HG02884 (cell line): ENCODE data around the gene WWOX.

ENCODE experiments used
- ATAC-seq: cut with Tn5 transposase; IDR thresholded peaks from one replicate; pipeline ENCODE4 v1.9.1; 2021; ENCODE audit warnings: mild to moderate bottlenecking, moderate library complexity; ENCODE audit not compliant: unreplicated experiment

WWOX gene

DNA sequence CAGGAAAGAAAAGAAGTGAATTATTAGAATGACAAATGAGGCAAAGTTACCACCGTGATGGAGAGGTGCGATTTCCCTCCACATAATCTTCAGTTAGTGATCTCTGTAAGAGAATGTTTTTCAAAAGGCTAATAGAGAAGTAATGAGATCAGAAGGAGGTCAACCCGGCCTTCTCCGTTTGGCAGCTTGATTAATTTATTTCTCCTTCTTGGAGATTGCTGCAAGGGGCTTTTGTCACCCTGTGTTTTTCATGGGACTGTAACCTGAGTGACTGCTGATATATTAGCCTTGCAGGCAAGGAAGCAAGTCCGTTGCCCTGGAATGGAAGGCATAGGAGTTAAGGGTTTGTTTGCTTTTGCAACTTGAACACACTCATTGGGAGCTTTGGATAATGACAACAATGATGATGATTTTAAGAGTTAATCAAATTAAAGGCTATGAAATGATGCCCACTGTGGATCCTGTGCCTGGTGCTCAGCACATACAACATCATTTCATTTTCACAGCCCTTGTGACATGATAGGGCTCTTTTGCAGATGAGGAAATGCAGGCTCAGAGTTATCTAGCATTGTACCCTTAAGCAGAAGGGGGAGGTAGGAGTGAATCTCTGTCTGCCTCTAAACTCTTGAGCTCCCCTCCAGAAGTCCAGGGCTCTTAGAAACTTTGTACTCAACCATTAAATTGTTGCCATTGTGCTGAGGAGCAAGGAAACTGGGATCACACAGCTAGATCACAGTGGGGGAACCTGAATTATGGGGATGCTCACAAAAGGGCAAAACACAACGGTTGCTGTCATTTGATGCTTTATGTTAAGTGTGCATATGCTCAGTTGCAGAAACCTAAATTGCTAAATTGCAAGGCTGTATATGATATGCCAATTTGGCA lies 226.3 kb downstream of the WWOX start:
- no peak for ATAC-seq

DNA sequence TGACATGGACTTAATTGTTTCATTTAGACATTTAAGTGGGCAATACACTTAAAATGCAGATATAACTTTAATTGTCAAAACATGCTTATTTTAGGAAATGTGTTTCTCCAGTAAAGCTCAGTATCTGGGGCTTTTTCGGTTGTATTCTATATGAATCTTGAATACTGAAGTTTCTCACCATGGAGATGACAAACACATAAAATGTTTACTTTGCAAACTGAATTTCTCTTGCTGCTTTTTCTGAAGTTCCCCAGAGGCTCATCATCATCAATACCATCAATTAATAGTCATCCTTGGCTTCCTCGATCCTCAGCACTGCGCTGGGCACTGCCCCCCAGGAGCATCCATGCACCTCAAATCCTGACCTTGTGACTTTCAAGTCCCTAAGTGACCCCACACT lies 227.3 kb downstream of the WWOX start:
- no peak for ATAC-seq

DNA sequence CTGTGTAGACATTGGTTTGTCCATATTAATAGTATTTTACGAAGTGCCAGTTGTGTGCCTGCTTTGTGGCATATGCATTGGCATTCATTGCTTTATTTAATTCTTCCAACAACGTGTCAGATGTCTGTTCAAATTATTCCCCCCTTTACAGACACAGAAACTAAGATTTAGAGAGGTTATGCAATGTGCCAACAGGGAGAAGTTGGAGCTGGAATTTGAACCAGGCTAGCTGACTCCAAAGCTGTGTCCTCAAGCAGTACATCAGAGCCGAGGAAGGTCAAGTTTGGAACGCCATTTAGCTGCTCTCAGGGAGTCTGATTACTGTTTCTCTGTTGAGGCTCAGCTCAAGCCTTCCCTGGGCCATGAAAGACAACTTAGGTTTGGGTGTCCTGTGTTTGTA lies 232.3 kb downstream of the WWOX start:
- no peak for ATAC-seq

DNA sequence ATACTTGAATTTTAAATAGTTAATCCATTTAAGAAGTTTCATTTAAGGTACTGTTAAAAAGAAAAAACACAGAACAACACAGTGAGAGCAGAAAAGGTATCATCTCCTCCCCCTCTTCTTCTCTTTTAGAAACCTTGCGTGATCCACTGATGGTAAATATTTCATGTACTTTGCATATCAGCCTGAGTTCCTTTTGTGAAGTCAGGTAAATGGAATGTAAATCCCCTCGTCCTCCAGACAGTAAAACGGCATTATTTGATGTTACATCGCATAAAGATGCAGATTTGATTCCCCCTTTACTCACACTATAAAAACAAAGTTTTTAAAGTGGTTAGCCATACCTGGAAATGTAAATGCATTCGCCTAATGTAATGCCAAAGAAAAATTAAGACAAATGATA lies 234.4 kb downstream of the WWOX start:
- ATAC-seq: no peak

DNA sequence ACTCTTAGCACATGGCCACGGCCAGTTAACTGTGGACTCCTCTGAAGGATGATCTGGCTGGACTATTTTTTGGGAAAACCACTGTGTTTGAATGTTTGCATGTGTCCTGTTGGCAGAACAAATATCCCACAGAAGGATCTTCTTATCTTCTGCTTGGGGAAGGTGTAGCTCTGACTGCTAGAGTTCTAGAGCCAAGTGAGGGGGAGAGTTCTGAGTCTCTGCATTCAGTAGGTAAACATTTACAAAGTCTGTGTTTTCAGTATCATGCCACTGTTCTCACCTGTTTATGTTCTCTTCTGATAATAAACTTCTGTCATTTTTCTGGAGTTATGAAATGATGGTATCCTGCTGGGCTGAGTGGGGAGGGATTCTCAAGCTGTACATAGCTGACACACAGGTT lies 241.1 kb downstream of the WWOX start:
- no peak for ATAC-seq

DNA sequence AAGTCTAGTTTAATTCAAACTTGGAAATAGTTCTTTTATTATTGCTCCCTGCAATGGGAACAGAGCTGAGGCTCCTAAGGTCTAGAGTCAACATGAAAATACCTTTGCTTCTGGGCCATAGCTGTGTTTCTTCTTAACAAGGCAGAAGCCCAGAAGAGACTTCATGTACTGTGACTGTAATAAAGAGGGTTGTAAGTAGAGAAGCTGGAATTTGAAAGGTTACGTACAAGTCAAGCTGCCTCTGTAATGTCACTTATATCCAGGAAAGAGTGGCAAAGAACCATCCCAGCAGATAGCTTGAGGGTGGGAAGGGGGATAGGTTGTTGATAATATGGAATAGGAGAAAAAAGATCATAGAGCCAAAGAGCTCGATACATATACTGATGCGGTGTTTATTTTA lies 248.6 kb downstream of the WWOX start:
- no peak for ATAC-seq

DNA sequence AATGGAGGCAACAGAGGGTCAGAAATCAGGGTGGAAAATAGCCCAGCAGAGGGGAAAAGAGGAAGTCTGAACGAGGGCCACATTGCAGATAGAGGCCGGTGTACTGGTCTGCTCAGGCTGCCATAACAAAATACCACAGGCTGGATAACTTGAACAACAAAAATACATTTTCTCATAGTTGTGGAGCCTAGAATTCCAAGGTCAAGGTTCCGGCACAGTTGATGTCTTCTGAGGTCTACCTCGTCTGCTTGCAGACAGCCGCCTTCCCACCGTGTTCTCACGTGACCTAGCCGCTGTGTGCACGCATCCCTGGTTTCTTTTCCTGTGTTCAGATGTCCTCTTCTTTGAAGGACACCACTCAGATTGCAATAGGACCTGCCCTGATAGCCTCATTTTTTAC lies 249.4 kb downstream of the WWOX start:
- ATAC-seq: no peak

DNA sequence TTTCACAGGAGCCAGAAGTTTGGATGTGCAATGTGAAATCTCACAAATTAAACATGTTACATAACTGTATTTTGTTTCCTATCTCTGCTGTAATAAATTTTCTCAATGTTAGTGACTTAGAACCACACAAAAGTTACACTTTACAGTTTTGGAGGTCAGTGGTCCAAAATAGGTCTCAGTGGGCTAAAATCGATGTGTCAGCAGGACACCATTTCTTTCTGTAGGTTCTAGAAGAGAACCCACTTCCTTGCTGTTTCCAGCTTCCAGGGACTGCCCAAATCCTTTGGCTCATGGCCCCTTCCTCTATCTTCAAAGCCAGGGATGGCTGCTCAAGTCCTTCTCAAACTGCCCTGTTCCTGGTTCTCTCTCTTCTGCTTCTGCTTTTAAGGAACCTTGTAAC lies 252.7 kb downstream of the WWOX start:
- ATAC-seq: no peak

DNA sequence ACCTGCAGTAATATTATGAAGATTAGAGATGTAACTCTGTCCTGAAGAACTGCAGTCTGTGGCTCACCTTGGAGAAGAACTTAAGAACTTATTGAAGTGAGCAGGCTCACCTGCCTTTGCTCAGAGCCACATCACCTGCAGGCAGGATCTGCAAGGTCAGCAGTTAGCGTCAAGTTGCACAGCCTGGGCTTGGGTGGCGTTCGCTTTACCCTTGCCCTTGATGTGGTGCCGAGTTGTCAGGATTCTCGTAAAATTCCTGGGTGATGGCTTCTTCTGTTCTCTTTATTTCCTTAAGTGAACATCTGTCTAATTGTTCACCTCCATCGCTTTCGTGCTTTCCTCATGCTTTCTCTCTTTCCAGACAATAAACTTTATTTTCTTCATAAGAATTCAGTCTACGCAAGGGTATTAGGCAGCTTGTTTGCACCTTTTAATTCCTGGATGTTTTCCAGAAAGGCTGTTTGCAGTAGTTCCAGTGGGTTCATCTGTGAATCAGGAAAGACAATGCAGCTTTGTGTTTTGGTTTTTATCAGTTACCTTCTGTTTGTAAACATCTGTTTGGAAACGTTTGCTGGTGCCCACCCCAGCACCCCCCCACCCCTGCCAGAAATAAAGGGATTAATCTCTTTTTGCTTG lies 254.3 kb downstream of the WWOX start:
- no peak for ATAC-seq

DNA sequence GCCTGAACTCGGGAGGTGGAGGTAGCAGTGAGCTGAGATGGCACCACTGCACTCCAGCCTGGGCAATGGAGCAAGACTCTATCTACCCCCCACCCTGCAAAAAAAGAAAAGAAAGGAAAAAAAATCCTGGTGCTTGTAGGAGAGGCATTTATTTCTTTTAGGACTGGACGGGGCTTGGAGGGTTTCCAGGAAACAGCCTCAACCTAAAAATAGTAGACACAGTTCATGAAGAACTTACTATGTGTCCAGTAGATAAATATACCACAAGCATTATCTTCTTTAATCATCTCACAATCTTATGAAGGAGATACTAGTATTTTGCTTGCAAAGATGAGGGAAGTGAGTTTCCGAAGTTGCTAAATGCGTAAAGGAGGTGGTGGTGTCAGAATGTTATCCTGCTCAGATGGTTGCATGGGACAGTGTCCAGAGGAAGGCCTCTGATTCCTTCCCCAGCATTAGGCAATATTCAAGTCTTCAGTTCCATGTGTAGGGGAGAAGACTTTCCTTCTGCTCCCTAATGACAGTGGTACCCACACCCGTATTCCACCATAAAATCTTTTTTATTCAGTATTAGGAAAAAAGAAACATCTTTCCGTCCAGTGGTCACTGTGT lies 263.2 kb downstream of the WWOX start:
- no peak for ATAC-seq

DNA sequence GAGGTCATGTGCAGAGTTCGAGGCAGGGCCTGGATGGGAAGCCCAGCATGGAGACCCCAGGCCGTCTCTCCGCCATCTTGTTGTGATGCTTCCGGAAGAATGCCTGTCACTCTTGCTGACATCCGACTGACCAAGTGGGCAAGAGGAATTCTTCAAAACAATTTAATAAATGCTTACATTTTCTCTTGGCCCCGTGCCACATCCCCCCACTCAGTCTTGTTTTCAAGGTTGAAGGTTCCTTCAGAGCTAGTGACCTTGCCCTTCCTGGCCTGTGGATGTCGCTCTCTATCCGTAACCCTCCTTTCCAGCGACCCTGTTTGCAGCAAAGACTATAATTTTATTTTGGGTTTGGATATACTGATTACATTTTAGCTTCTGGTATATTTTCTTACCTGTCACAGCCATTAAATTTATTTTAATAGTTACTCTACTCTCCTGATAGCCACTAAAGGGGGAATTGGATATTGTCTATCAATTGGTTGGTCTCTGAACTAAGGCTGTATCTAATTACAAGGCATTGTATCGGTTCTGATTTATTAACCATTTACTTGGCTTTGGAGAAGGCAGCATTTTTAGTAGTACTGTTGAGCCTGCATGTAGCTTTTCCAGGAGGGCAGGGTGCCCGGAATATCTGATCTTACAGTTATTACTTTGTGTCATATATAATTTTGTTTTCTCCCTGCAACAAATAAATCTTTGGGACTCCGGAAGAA lies 264.5 kb downstream of the WWOX start:
- no peak for ATAC-seq

DNA sequence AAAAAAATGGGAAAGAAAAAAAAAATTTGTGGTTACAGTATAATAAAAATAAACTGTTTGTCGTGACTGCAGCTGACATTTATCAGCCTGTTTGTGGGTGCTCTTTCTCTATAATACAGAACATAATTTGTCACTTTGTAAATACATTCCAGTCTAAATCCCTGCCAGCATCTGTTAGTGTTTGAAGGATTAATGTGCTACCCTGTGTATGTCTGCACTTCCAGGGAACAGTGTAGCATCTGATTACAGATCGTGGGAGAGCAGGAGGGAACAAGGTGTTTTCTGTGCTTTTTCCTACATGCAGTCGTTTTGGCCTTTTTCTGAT lies 265.1 kb downstream of the WWOX start:
- ATAC-seq: no peak

DNA sequence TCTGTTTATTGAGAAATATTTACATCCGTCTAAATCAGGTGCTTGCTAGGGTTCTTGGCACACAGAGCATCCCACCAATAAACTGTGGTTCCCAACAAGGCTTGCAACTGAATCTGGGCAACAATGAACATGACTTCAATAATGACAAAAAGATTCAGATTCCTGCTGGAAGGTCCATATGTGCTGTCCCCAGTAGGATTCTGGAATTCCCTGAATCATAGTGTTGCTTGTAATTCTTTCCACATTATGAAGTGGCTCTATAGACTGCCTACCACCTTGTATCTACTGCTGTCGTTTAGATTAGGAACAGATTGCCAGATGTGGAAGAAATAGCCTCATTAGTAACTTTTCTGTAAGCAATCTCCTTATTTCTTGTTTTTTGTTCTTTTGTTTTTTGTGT lies 265.9 kb downstream of the WWOX start:
- no peak for ATAC-seq

DNA sequence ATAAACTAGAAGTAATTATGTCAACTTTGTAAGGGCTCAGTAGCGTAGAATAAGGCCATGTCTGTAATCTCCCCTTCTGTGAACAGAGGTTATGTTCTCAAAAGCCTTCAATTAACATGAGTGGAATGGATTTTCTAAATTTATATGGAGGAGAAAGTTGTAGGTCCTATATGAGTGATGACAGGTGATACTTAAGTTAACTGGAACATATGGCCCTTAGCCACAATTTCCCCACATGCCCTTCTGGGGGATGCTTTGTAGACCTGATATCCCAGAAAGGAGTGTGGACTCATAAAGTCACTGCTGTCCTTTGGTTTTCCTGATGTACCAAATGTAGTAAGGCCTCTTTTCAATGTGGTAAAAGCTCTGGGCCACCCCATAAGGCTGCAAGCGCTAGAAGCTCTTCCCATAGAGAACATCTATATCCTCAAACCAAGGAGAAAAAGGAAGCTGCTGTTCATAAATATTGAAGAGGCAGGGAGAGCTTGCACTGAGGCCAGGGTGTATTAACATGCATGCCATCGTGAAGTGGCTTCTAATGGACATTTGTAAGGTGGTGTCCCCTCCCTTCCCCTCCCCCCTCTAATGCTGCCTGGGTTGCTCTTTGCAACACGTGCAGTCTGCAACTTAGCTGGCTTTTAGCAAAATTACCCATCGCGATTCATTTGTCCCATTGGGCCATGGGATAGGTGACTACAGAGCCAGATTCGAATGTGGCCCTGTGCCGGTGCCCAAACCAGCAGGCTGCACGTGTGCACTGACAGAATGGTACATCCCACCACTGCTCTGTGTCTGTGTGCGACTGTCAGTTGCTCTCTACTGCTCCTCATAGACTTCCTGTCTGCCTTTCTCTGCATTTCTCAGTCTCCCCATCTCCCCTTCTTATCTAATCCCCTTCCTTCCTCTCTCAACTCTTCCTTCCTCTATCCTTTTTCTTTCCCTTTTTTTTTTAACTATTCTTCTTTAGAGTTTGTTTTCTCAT lies 269.0 kb downstream of the WWOX start:
- no peak for ATAC-seq

DNA sequence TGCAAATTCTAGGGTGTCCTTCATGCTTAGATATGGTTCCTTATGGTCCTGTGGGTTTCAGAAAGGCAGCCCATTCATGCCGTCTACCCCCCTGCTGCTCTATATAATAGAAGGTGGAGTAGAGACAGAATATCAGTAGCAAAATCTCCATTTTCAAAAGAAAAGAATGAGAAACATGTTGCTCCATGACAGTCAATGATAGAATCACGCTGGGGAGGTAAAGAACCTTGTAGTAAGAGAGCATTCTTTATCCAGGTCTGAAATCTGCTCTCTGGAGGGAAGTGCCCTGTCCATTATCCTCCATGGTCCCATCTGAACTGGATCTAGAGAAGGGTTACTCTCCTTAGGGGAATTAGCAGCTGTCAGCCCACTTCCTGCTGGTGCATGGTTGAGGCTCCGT lies 272.8 kb downstream of the WWOX start:
- ATAC-seq: no peak

DNA sequence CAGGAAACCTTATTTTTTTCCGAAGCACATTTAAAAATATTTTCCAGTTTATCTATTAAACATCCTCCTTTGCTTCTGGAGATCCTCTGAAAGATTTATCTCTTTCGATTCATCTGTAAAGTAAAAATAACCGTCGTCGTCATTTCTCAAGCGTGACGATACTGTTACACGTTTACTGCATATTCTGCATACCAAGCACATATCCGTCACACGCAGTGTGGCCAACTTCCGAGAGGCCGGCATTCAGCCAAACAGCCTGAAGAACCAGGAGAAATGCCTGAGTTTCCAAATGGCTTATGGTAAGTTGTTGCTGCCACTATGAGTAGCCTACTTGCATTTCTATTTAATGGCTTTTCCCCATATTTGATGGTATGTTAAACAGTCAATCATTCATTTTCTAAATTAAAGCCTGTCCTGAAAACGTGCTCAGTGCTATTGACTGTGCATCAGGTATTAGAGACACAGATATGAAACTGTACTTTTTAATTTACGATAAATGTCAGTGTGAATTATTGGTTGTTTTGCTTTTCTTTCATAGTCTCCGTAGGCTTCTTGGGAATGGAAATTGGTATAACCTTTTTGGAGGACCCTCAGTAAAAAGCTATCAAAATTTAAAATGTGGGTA lies 275.7 kb downstream of the WWOX start:
- no peak for ATAC-seq

DNA sequence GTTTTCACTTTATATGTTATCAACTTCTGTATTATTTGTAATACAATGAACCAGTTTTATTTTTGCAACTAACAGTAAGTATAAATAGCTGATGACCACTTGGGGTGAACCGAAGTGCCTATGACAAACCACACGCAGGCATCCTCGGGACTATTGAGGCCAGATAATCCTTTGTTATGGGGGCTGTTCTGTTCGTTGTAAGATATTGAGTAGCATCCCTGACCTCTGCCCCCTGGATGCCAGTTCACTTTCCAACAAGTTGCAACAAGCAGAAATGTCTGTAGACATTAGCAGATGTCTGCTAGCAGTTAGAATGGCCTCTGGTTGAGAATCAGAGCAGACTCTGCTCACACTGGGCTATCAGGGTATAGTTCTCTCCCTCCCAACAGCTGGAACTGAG lies 277.0 kb downstream of the WWOX start:
- no peak for ATAC-seq

DNA sequence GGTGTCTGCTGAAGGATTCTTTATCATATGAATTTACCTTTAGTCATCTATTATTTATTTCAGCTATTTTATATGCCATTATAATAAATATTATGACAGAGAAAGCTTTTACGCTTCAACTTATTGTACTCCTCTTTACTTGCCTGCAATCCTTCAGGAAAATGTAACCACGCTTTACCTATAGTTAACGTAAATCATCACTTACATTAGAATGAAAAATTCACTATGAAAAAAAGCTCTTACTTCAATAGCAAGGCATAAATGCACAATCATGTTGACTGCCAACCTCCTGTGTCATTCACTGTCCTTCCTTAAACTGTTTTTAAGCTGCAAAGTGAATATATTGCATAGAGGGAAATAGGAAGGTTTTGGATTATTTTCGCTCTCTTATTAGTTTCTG lies 277.9 kb downstream of the WWOX start:
- no peak for ATAC-seq

DNA sequence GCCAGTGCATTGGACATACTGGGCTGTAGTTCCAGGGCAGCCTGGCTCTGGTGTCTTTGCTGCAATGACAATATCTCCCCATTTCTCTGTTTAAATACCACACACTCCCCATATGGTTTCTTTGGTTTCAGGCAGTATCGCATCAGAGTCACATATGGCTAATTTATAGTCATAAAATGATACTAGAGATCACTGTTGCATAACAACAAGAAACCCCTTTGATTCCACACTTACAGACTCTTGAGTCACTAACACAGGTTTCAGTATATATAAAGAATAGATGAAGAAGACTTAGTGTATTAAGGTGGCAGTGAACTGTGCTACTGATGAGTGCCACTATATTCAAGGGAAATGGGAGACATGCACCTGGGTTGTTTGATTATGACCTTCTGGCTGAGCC lies 281.6 kb downstream of the WWOX start:
- no peak for ATAC-seq

DNA sequence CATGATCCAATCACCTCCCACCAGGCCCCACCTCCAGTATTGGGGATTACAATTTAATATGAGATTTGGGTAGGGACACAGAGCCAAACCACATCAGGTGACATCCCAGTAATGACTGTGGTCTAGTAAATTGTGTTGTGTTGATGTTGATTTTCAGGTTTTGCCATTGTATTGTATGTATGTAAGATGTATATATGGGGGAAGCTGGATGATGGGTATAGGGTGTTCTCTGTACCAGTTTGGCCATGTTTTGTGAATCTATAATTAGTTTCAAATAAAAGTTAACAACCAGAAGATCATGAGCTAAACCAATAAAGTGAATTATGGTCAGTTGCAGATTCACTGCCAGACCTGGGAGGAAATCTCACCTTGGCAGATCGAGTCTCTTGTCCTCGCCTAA lies 283.7 kb downstream of the WWOX start:
- ATAC-seq: no peak
